Effector memory CD4-positive, alpha-beta T cell (primary cell): ENCODE results near the gene SHC3.

Experiments used
- DNase-seq, 3 donors: peaks; one replicate each; pipeline ENCODE4 v3.0.0-alpha.2; 2020
- H3K27ac ChIP-seq: 2 replicates; pipeline ENCODE4 v1.7.0; 2013; ENCODE audit warnings: mild to moderate bottlenecking, low read length, moderate library complexity; ENCODE audit not compliant: insufficient read depth, poor library complexity, severe bottlenecking
- H3K27me3 ChIP-seq: replicated peaks from 2 replicates; pipeline ENCODE4 v1.7.0; 2013; ENCODE audit warnings: mild to moderate bottlenecking, low read length; ENCODE audit not compliant: insufficient read depth, control insufficient read depth, poor library complexity, severe bottlenecking
- H3K36me3 ChIP-seq: 2 replicates; pipeline ENCODE4 v1.7.0; 2013; ENCODE audit warnings: mild to moderate bottlenecking, low read length, moderate library complexity; ENCODE audit not compliant: control insufficient read depth, insufficient read depth
- H3K4me1 ChIP-seq: 2 replicates; pipeline ENCODE4 v1.7.0; 2013; ENCODE audit warnings: low read length, mild to moderate bottlenecking; ENCODE audit not compliant: control insufficient read depth, insufficient read depth, poor library complexity, severe bottlenecking
- H3K4me3 ChIP-seq: 2 replicates; pipeline ENCODE4 v1.7.0; 2013; ENCODE audit warnings: low read length, low read depth, mild to moderate bottlenecking; ENCODE audit not compliant: insufficient read depth, poor library complexity, severe bottlenecking
- H3K9me3 ChIP-seq: 2 replicates; pipeline ENCODE4 v1.7.0; 2013; ENCODE audit warnings: mild to moderate bottlenecking, low read length, moderate library complexity; ENCODE audit not compliant: control insufficient read depth

SHC3 gene

DNA sequence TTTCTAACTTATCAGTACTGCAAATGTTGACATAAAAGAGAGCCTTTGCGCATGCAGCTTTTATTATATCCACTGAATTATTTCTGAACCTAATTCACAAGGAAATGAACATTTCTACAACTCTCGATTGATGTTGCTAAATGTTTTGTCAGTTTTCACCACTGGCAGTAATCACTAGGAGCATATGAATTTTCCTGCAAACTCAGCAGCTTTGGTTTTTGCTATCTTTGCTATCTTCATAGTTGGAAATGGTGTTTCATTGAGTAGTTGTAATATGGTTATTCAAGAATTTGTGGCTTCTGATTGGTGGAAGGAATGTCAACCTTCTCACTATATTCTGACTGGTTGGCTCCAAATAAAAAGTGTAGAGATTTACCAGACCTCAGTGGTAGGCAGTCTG, 8.9 kb upstream of the SHC3 start:
- Histone ChIP-seq H3K27ac (no peak overlapping the region), H3K4me3 (no peak overlapping the region), H3K9me3 (no peaks in the 10 kb centered on the region), H3K27me3 (no peaks in the 10 kb centered on the region), H3K36me3 (no peaks in the 10 kb centered on the region), H3K4me1 (no peaks in the 10 kb centered on the region)
- no peak for DNase-seq

DNA sequence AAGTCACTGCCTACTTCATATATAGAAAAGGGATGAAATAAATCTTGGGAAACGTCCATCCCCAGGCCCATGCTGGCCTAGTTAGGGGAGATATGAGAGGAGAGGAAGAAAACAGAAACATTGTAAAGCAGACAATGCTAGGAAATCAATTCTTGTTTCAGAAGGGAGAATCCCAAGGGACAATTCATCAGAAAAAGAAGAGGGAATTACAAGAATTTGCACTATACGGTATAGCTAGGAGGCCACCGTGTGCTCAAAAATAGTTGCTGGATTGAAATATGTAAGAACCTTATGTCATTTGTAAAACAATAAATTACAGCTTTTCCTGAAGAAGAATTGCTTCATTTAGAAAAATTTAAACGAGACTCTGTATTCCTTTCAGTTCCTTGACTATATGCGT, 8.3 kb upstream of the SHC3 start:
- Histone ChIP-seq H3K36me3 (no peaks in the 10 kb centered on the region), H3K27me3 (no peaks in the 10 kb centered on the region), H3K9me3 (no peaks in the 10 kb centered on the region), H3K4me3 (no peak overlapping the region), H3K4me1 (no peaks in the 10 kb centered on the region), H3K27ac (no peak overlapping the region)
- DNase-seq, result no peak

DNA sequence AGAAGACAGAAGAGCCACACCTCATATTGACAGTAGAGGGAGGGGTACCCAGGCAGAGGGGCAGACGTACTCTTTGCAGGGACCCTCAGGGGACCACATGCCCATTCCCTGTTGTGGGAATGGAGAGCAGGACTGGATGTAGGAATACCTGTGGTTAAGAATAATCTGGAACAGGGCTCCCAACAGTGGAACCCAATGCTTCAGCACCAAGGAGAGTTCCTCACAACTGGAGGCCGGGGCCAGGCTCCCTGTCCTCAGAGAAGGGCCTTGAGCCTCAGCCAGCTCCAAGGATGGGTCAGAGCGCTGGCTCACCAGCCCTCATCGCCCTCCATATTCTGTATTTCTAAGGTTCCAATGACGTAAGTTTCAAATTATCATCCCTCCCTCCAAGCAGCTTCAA, 7.4 kb upstream of the SHC3 start:
- no peak for DNase-seq
- no peaks in the 10 kb centered on the region for H3K4me1 ChIP-seq
- H3K36me3 ChIP-seq, result no peaks in the 10 kb centered on the region
- no peaks in the 10 kb centered on the region for H3K9me3 ChIP-seq
- H3K27me3 ChIP-seq, result no peaks in the 10 kb centered on the region
- no peak overlapping the region for H3K27ac ChIP-seq
- H3K4me3 ChIP-seq, result no peak overlapping the region

DNA sequence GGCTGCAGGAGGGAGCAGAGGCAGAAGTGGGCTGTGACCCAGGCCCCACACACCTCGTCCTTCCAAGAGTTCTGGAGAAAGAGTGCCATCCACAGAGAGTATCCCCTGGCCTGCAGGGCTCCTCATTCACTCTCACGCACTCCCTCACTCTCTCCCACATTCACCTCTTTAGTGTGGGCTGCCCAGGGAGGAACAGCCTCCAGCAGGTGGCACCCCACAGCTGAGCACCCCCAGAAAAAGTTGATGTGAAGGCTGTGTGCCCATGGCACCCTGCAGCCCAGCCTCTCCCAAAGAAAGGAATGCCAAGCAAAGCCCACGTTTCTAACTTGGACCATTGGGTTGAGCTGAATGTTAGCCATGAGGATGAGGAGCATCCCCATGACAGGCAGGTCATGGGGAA, 4.5 kb upstream of the SHC3 start:
- Histone ChIP-seq H3K36me3 (no peaks in the 10 kb centered on the region), H3K4me1 (no peaks in the 10 kb centered on the region), H3K4me3 (no peak overlapping the region), H3K27me3 (no peaks in the 10 kb centered on the region), H3K27ac (no peak overlapping the region), H3K9me3 (no peaks in the 10 kb centered on the region)
- DNase-seq, result no peak

DNA sequence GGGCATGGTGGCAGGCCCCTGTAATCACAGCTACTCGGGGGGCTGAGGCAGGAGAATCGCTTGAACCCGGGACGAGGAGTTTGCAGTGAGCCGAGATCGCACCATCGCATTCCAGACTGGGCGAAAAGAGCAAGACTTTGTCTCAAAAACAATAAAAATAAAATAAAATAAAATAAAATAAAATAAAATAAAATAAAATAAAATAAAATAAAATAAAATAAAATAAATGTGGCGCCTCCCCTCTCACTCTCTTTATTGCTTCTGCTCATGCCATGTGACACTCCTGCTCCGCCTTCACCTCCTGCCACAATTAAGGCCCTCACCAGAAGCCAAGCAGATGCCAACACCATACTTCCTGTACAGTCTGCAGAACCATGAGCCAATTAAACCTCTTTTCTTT, 3.8 kb upstream of the SHC3 start:
- Histone ChIP-seq H3K36me3 (no peaks in the 10 kb centered on the region), H3K9me3 (no peaks in the 10 kb centered on the region), H3K4me3 (no peak overlapping the region), H3K4me1 (no peaks in the 10 kb centered on the region), H3K27ac (no peak overlapping the region), H3K27me3 (peaks cover 4% of the 10 kb centered on the region)
- DNase-seq, result no peak

DNA sequence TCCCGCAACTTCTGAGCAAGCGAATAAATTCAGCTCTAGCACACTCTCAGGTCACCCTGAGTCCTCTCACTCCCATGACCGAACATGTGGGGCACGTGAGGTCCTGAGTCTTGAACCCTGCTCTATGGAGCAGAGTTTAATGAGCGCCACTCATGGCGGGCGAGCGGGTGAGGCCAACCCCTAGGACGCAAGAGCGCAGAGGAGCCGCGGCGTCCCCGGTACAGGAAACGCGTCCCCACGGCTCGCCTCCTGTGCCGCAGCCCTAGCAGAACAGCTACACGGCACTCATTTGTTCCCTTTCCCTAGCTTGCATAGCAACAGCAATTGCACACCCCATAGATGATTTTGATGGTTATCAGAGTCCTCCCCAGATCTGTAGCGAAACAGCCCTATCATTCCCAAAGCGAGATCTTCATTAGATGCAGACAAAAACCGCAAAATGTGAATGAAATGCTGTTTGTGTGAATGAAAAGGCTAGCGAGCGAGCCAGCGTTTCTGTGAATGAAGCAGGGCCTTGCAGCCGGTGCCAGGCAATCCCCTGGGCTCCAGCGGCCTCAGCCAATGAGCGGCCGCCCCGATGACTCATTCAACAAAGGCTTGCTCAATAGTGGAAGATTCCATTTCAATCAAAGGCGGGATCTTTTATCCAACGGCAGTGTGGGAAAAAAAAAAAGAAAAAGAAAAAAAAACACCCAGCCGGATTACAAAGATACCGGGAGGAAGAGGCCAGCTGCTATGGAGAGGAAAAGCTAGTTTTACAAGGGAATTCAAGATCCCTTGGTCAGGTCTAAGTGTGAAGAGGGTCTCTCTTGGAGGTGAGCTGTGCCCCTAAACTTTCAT, 1.5 kb upstream of the SHC3 start:
- peaks cover 14% of the 10 kb centered on the region for H3K27me3 ChIP-seq
- H3K9me3 ChIP-seq, result no peaks in the 10 kb centered on the region
- no peaks in the 10 kb centered on the region for H3K4me1 ChIP-seq
- peak overlapping the region; percentile 11 for H3K4me3 ChIP-seq
- no peak for DNase-seq
- no peaks in the 10 kb centered on the region for H3K36me3 ChIP-seq
- no peak overlapping the region for H3K27ac ChIP-seq

DNA sequence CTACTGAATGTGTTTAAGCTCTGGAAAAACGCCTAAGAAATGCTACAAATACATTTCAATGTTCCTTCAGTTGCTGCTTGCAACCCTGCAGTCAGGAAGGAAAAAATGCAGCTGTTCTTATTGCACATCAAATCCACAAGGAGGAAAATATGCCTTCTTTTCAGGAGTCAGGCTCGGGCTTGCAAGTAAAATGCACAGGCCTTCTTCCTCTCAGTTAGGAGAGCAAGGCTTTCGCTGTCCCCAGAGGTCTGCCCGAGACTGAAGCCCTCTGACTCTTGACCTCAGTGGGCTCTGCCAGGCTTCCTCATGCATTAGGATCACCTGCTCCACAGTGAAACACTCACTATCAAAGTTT, 899 bp upstream of the SHC3 start:
- peaks cover 14% of the 10 kb centered on the region for H3K27me3 ChIP-seq
- no peak overlapping the region for H3K4me3 ChIP-seq
- H3K27ac ChIP-seq, result no peak overlapping the region
- no peaks in the 10 kb centered on the region for H3K36me3 ChIP-seq
- DNase-seq, result no peak
- no peaks in the 10 kb centered on the region for H3K9me3 ChIP-seq
- H3K4me1 ChIP-seq, result no peaks in the 10 kb centered on the region

DNA sequence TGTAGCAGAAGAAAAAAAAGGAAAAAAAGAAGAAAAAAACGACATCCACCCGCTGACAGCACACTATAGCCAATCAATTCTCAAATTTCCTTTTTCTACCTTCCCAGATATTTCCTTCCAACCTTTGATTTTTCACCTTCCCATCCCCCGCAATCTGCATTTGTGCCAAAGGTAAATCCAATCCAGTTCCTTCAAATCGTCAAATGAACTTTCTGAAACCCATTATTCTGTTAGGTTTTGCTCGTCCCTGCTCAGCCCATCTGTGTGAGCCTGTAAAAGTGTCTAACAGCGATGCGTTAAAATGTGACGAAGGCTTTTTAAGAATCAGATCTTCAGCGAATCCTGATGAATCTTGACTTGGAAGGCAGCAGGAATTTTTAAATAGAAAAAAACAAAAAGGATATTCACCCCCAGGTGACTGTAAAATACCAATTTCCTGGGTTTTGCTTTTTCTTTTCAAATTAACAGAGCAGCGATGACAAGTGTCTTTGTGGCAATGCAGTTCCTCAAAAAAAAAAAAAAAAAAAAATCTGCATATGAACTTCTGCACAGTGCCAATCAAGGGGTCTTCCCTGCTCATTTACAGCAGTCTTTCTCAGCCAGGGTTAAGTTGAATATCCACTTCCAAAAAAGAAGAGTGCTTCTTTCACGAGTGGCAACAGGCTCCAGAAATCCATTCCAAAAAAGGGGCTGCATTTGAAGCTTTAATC, 367 bp upstream of the SHC3 start:
- no peaks in the 10 kb centered on the region for H3K36me3 ChIP-seq
- no peak overlapping the region for H3K4me3 ChIP-seq
- H3K27me3 ChIP-seq, result peaks cover 14% of the 10 kb centered on the region
- no peak for DNase-seq
- no peaks in the 10 kb centered on the region for H3K9me3 ChIP-seq
- no peak overlapping the region for H3K27ac ChIP-seq
- H3K4me1 ChIP-seq, result no peaks in the 10 kb centered on the region

DNA sequence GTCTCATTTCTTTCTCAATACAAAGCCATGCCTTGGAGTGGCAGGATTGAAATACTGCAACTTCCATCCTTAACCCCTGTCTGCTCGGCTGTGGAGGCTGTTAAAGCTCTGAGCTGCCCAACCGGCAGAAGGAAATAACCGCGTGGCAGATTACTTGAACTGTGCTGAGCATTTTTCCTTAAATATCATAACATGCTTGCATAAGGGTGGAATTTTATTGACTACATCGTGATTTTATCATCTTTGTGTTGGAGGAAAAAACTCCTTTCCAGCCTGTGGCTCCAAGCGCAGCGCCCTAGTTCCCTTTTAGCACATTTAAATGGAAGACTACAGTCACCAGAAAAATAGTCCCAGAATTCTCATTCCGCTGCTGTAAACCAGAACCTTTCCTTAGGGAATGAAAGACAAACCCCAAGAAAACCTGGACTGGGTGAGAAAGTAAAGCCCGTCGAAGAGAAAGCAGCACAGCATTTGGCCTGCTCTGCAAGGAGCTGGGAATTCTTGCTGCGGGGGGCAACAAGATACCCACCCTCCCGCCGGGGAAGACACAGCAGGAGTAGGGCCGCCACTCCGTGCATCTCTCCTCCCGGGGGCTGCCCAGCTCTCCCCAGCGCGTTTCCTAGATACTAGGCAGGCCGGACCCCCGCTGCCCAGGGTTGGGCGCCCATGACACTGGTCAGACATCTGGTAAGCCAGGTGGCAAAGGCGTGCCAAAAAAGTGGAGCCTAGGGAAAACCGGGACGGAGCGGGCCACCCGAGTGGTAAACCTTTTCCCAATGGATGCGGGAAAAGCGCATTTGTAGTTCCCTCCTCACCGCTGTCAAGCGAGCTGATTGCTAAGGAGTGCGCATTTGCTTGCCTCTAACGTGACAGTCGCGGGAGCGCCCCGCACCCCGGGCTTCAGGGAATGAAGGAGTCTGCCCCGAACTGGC, 1.3 kb downstream of the SHC3 start:
- Histone ChIP-seq H3K4me3 (no peak overlapping the region), H3K27ac (no peak overlapping the region)

More for the DNA sequence above, 1.3 kb downstream of the SHC3 start:
- Histone ChIP-seq H3K4me1 (no peaks in the 10 kb centered on the region), H3K9me3 (no peaks in the 10 kb centered on the region), H3K36me3 (no peaks in the 10 kb centered on the region), H3K27me3 (peaks cover 14% of the 10 kb centered on the region)
- no peak for DNase-seq
